Measurements from ENCODE around the gene KIF1B. TPM values are rescaled to one million over a fixed set of nuclear protein-coding genes. Genes with fewer than 3 reads are reported as not detected.
A peak's percentile ranks its signal among the peaks of the same experiment; 100 is the strongest.
"Not testable (repeated sequence)": the region's sequence is repeated elsewhere in the genome, so short reads cannot be mapped to it uniquely, and the experiment has no call there.

The KIF1B gene
- total RNA-seq, 1 donor from 2014 or later: 49.4 TPM

DNA sequence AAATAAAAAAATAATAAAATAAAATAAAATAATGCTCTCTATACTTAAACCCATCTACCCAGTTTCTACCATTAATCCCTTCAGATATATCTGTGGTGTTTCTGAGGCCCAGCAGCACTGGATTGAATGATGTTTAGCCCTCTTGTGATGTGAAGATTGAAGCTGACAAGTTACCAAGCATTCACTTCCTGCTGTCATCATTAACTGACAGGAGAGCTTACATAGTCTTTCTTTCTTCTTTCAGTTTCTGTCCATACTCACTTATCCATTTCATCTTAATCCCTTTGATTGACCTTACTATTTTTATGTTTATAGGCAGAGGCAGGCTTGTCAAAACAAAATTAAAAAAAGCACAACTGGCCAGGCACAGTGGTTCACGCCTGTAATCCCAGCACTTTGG is 149.7 kb downstream of the KIF1B start:
- no peak for DNase-seq (ENCODE audit: low spot score)
- Mint-ChIP-seq H3K27ac (ENCODE audit: unreplicated experiment) (no peak overlapping the region), H3K27me3 (ENCODE audit: low read depth) (no peaks in the 10 kb centered on the region), H3K4me3 (ENCODE audit: unreplicated experiment) (no peak overlapping the region), H3K36me3 (ENCODE audit: low read depth) (peaks cover 22% of the 10 kb centered on the region), H3K9me3 (ENCODE audit: low read depth) (no peaks in the 10 kb centered on the region), H3K4me1 (ENCODE audit: low read depth) (no peaks in the 10 kb centered on the region)
- no peak for TF ChIP-seq CTCF (IDR thresholded peaks at IDR 0.05)

DNA sequence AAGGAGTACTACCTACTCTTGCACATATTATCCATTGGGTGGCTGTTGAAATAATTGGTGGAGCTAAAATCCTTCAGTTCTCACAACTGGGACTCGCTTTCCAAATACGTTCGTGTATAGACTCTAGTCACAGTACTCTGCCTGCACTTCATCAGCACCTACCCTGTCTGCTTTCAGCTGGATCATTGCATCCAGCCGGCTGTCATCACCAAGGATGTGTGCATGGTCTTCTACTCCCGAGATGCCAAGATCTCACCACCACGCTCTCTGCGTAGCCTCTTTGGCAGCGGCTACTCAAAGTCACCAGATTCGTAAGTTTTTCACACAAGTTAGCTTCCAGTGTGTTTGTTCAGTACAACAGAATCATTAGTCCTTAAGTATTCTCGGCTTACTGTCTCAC is 151.1 kb downstream of the KIF1B start:
- H3K27me3 Mint-ChIP-seq (ENCODE audit: low read depth): no peaks in the 10 kb centered on the region
- H3K4me3 Mint-ChIP-seq (ENCODE audit: unreplicated experiment): no peak overlapping the region
- no peaks in the 10 kb centered on the region for H3K4me1 Mint-ChIP-seq (ENCODE audit: low read depth)
- peaks cover 30% of the 10 kb centered on the region for H3K36me3 Mint-ChIP-seq (ENCODE audit: low read depth)
- H3K9me3 Mint-ChIP-seq (ENCODE audit: low read depth): no peaks in the 10 kb centered on the region
- no peak for DNase-seq (ENCODE audit: low spot score)
- no peak overlapping the region for H3K27ac Mint-ChIP-seq (ENCODE audit: unreplicated experiment)
- TF ChIP-seq CTCF (IDR thresholded peaks at IDR 0.05): no peak

DNA sequence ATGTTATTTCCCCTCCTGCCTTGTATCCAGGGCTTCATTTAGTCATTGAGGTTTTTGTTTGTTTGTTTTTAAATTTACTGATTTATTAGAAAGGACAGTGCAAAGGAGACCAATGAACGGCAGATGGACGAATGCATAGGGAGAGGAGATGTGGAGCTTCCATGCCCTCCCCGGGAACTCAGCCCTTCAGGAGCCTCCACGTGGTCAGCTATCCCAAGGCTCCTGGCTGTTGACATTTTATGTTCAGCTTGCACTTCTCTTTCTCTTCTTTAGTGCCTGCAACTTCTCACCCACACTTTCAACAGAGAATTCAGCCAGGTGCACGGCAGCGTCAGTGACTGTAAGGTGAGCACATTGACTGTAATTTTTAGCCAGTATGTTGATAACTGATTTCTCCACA is 157.8 kb downstream of the KIF1B start:
- DNase-seq (ENCODE audit: low spot score): no peak
- Mint-ChIP-seq H3K27ac (ENCODE audit: unreplicated experiment) (no peak overlapping the region), H3K36me3 (ENCODE audit: low read depth) (peaks cover 33% of the 10 kb centered on the region), H3K9me3 (ENCODE audit: low read depth) (no peaks in the 10 kb centered on the region), H3K4me3 (ENCODE audit: unreplicated experiment) (no peak overlapping the region), H3K27me3 (ENCODE audit: low read depth) (no peaks in the 10 kb centered on the region), H3K4me1 (ENCODE audit: low read depth) (no peaks in the 10 kb centered on the region)
- TF ChIP-seq CTCF (IDR thresholded peaks at IDR 0.05): no peak

GRCh38 chr1:10374442-10374860 is 164.1 kb downstream of the KIF1B start:
- peak overlapping the region; percentile 54 for H3K27ac Mint-ChIP-seq (ENCODE audit: unreplicated experiment)
- H3K27me3 Mint-ChIP-seq (ENCODE audit: low read depth): no peaks in the 10 kb centered on the region
- no peak for DNase-seq (ENCODE audit: low spot score)
- peaks cover 18% of the 10 kb centered on the region for H3K36me3 Mint-ChIP-seq (ENCODE audit: low read depth)
- no peak for TF ChIP-seq CTCF (IDR thresholded peaks at IDR 0.05)
- H3K4me1 Mint-ChIP-seq (ENCODE audit: low read depth): peaks cover 44% of the 10 kb centered on the region
- no peak overlapping the region for H3K4me3 Mint-ChIP-seq (ENCODE audit: unreplicated experiment)
- H3K9me3 Mint-ChIP-seq (ENCODE audit: low read depth): no peaks in the 10 kb centered on the region

- not testable (repeated sequence) for H3K9me3 Mint-ChIP-seq (ENCODE audit: low read depth); DNase-seq (ENCODE audit: low spot score); H3K27me3 Mint-ChIP-seq (ENCODE audit: low read depth); H3K36me3 Mint-ChIP-seq (ENCODE audit: low read depth); H3K4me3 Mint-ChIP-seq (ENCODE audit: unreplicated experiment)
- H3K27ac Mint-ChIP-seq (ENCODE audit: unreplicated experiment): peak overlapping the region; percentile 89
- TF ChIP-seq CTCF (IDR thresholded peaks at IDR 0.05): peak; percentile 88
- peaks cover 62% of the 10 kb centered on the region for H3K4me1 Mint-ChIP-seq (ENCODE audit: low read depth)
Measured at GRCh38 chr1:10377365-10378029, 167.1 kb downstream of the KIF1B start.

Measured in chondrocyte (in vitro differentiated cells).